K562 (cell line): Measurements from ENCODE around the gene BMPER. TPM values are rescaled to one million over a fixed set of nuclear protein-coding genes. Genes with fewer than 3 reads are reported as not detected.

Experiments used
- ATAC-seq: fragments of 200-7000 bp; cut with Tn5 transposase; 3 replicates; pipeline ENCODE4 v1.9.1; 2020; ENCODE audit warnings: moderate library complexity
- BruUV-seq: library from RNA; stranded (reverse); fragments of 400-500 nt; replicated peaks from 2 replicates; lab custom pipeline; 2021; lab: Mats Ljungman, UMichigan
- CTCF ChIA-PET: fragments of 300-600 bp; formaldehyde crosslinking; extraction: SDS; loops from one replicate; lab custom pipeline; 2021; ENCODE audit warnings: low intra/inter-chr PET ratio; lab: Yijun Ruan, JAX
- POLR2A ChIA-PET: fragments of 300-600, 350-650 bp; sonication (Branson Sonifier 250); formaldehyde crosslinking; extraction: SDS; loops from one replicate; lab custom pipeline; 2021; ENCODE audit warnings: antibody characterized with exemption, inconsistent platforms; lab: Yijun Ruan, JAX
- DNase-seq, 4 experiments: peaks; one replicate each; pipeline versions ENCODE4 v3.0.0 to v3.0.0-alpha.2; 2011 to 2018; ENCODE audit warnings: low spot score in 3 of 4, mixed read lengths in 3 of 4; ENCODE audit errors: extremely low read depth in 1 of 4
- FAIRE-seq: peaks from 2 replicates; lab custom pipeline; 2011; peaks lifted over from hg19 to GRCh38; lab: Jason Lieb, UNC
- H2AFZ ChIP-seq: 2 replicates; pipeline ENCODE4 v1.6.0; 2011; ENCODE audit warnings: low read depth, low read length, control low read depth, inconsistent platforms
- H3K27ac ChIP-seq: fragments of 200-600 bp; 3 replicates; pipeline ENCODE4 v1.8.0; 2011; ENCODE audit warnings: low read depth, mild to moderate bottlenecking, control low read depth, inconsistent platforms, low read length, moderate library complexity, mixed read lengths; ENCODE audit errors: extremely low read depth
- H3K27me3 ChIP-seq, 2 experiments: fragments of 300-600 bp in 1 of 2; 2 replicates in 1 of 2; 3 replicates in 1 of 2; pipeline versions ENCODE4 v1.6.0 to v1.8.0; 2011; ENCODE audit warnings: inconsistent platforms in 2 of 2, low read length in 2 of 2, mild to moderate bottlenecking in 1 of 2, mixed read lengths in 1 of 2, moderate library complexity in 1 of 2; ENCODE audit not compliant: control insufficient read depth in 2 of 2, insufficient read depth in 2 of 2
- H3K36me3 ChIP-seq: fragments of 300-600 bp; 3 replicates; pipeline ENCODE4 v1.8.0; 2011; ENCODE audit warnings: mild to moderate bottlenecking, low read length, inconsistent platforms; ENCODE audit not compliant: control insufficient read depth, insufficient read depth
- H3K4me1 ChIP-seq, 2 experiments: fragments of 200-600 bp in 1 of 2; replicated peaks in 1 of 2; 2 replicates in 1 of 2; 3 replicates in 1 of 2; pipeline versions ENCODE4 v1.5.1 to v1.8.0; 2011; ENCODE audit warnings: inconsistent platforms in 2 of 2, low read length in 2 of 2, mild to moderate bottlenecking in 1 of 2, mixed read lengths in 1 of 2, moderate library complexity in 1 of 2; ENCODE audit not compliant: control insufficient read depth in 2 of 2, insufficient read depth in 2 of 2
- H3K4me2 ChIP-seq: 2 replicates; pipeline ENCODE4 v1.6.1; 2011; ENCODE audit warnings: low read length, control low read depth, inconsistent platforms, mixed read lengths; ENCODE audit not compliant: insufficient read depth
- H3K4me3 ChIP-seq: fragments of 200-600 bp; sonication (generic), shearing (Covaris generic); 2 replicates; pipeline ENCODE4 v1.5.1; 2016; ENCODE audit warnings: control low read depth, inconsistent platforms
- H3K79me2 ChIP-seq: fragments of 200-600 bp; 3 replicates; pipeline ENCODE4 v1.8.0; 2011; ENCODE audit warnings: low read length, inconsistent platforms; ENCODE audit not compliant: control insufficient read depth, insufficient read depth
- H3K9ac ChIP-seq, 2 experiments: 2 replicates each; pipeline versions ENCODE4 v1.6.0 to v1.6.1; 2011; ENCODE audit warnings: low read depth in 2 of 2, low read length in 2 of 2, control low read depth in 1 of 2, inconsistent platforms in 1 of 2, mild to moderate bottlenecking in 1 of 2, mixed read lengths in 1 of 2; ENCODE audit not compliant: insufficient read depth in 1 of 2
- H3K9me1 ChIP-seq: one replicate; pipeline ENCODE4 v1.6.0; 2011; ENCODE audit warnings: inconsistent platforms, mild to moderate bottlenecking, low read length, moderate library complexity; ENCODE audit not compliant: control insufficient read depth, insufficient read depth
- H3K9me3 ChIP-seq: replicated peaks from 2 replicates; pipeline ENCODE4 v1.5.1; 2011; ENCODE audit warnings: low read depth, low read length, inconsistent platforms; ENCODE audit not compliant: control insufficient read depth, insufficient read depth
- H4K20me1 ChIP-seq: replicated peaks from 2 replicates; pipeline ENCODE4 v1.6.1; 2011; ENCODE audit warnings: low read length, inconsistent platforms, mixed read lengths; ENCODE audit not compliant: control insufficient read depth, insufficient read depth
- BACH1 ChIP-seq: fragments of 200-800 bp; sonication (Bioruptor generic); IDR thresholded peaks from 2 replicates; pipeline ENCODE4 v1.6.1; 2016; ENCODE audit warnings: missing genetic modification characterization, missing compliant biosample characterization
- CCNT2 ChIP-seq: IDR thresholded peaks from 2 replicates; pipeline ENCODE4 v1.6.1; 2011; ENCODE audit warnings: borderline replicate concordance, low read depth, mild to moderate bottlenecking, moderate library complexity, mixed read lengths, low read length; ENCODE audit not compliant: insufficient read length; ENCODE audit errors: extremely low read depth
- GTF2F1 ChIP-seq: IDR thresholded peaks from 2 replicates; pipeline ENCODE4 v1.6.1; 2011; ENCODE audit warnings: low read depth, low read length, improper control_type of control experiment
- RAD21 ChIP-seq, 2 experiments: fragments of 250-450 bp in 1 of 2; fragments of 450-650 bp in 1 of 2; sonication (Bioruptor Pico) in 1 of 2; formaldehyde crosslinking in 1 of 2; IDR thresholded peaks in 1 of 2; conservative IDR thresholded peaks in 1 of 2; 2 replicates each; pipeline versions ENCODE4 v1.4.0 to v1.8.0; 2020 to 2022; ENCODE audit warnings: mild to moderate bottlenecking in 2 of 2, moderate library complexity in 1 of 2
- RUNX1 ChIP-seq: sonication (generic); IDR thresholded peaks from 2 replicates; pipeline ENCODE4 v1.6.1; 2016; ENCODE audit warnings: antibody characterized with exemption, low read depth
- TARDBP ChIP-seq: fragments of 450-650 bp; IDR thresholded peaks from 2 replicates; pipeline ENCODE4 v1.6.1; 2016
- ZNF133 ChIP-seq: fragments of 250-450 bp; sonication (Bioruptor Pico); IDR thresholded peaks from 2 replicates; pipeline ENCODE4 v1.4.0; 2020; ENCODE audit warnings: mild to moderate bottlenecking
- ZZZ3 ChIP-seq: fragments of 450-650 bp; IDR thresholded peaks from 2 replicates; pipeline ENCODE4 v1.6.1; 2016; ENCODE audit warnings: antibody characterized with exemption, mild to moderate bottlenecking, moderate library complexity
- WGBS: fragments of 100-300 bp; shearing (Covaris generic); methylation state at CpG from one replicate; pipeline ENCODE4 v1.1.6; 2016; ENCODE audit warnings: low coverage, mixed read lengths; ENCODE audit not compliant: insufficient coverage; ENCODE audit errors: missing lambda C conversion rate; 5-methylcytosine and 5-hydroxymethylcytosine counted together
- in situ Hi-C: fragments of 300-500 bp; cut with MboI; formaldehyde crosslinking; loops from 4 replicates; pipeline ENCODE4 v1.15.0; 2018; ENCODE audit warnings: inconsistent platforms, mixed read lengths
- intact Hi-C: fragments of 100-400 bp; cut with micrococcal nuclease; formaldehyde crosslinking; loops from 2 replicates; pipeline ENCODE4 v1.14.2; 2022
- polyA plus RNA-seq, 8 experiments: library from polyadenylated mRNA; depleted of rRNA in 4 of 8; stranded (reverse) in 5 of 8; unstranded in 3 of 8; fragments of >200 nt; fragmentation: Nextera tagmentation in 2 of 8; fragmentation: Illumina TruSeq in 1 of 8; extraction: Ambion mirVana in 2 of 8; extraction: Trizol in 1 of 8; gene quantifications; 2 replicates each; pipeline versions ENCODE4 v1.2.1 to v1.2.3, GENCODE V29; 2011 to 2014; ENCODE audit warnings: inconsistent platforms in 1 of 8, missing spikeins in 1 of 8
- total RNA-seq, 7 experiments: library from RNA; depleted of rRNA in 6 of 7; stranded (reverse); fragments of >200 nt in 6 of 7; fragmentation: Illumina TruSeq in 2 of 7; extraction: Trizol in 2 of 7; gene quantifications; 2 replicates each; pipeline versions ENCODE4 v1.2.1 to v1.2.3, GENCODE V29; 2011 to 2021; ENCODE audit warnings: low replicate concordance in 1 of 7
- TF ChIP-seq, protein P1 (sequence below): fragments of 450-650 bp; IDR thresholded peaks from one replicate; pipeline ENCODE4 v1.6.1; 2018; ENCODE audit warnings: mild to moderate bottlenecking, moderate library complexity; ENCODE audit not compliant: partially characterized antibody

Gene BMPER
- total and polyA plus RNA-seq, 9 of the 15 experiments (the other 6 are each of a cell fraction or from before 2014, with no cell fraction given) = not detected

DNA sequence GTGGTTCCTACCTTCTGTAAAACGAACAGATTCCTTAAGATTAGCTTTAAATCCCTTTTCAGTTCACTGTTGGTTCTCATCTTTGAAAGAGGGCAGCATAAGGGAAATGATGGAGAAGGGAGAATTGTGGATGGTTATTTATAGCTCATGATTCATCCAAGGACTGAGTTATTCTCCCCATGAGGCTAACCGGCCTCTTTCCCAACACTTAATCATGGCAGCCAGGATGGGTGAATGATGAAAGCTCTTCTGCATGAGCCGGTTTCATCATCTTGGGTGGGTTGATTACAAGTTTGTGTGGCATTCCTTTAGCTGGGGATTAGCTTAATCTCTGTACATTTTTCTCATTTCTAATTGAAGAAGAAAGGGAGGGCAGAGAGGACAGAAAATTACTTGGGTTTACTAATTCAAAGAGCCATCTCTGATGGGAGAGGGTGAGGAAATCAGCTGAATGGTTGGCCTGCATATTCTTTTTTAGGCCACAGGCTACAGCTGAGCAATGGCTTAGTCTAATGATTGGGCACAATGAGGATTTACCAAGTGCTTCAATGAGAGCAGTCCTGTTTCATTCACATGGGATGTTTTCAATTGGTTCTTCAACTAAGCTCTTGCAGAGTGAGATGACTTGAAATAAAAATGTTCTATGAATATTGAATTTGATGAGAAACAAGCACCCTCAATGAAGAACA lies 250.0 kb downstream of the BMPER start:
- ATAC-seq (no peak), FAIRE-seq (no peak), DNase-seq (no peak)
- in situ Hi-C loops = no loop called here
- intact Hi-C loops = no loop called here
- no peak overlapping the region for H3K9ac ChIP-seq
- H2AFZ ChIP-seq = no peak overlapping the region
- ChIA-PET CTCF (no interaction called here), POLR2A (no interaction called here)
- no peak overlapping the region for H3K4me3 ChIP-seq
- H3K4me1 ChIP-seq = no peaks in the 10 kb centered on the region
- no peaks in the 10 kb centered on the region for H3K36me3 ChIP-seq
- H3K4me2 ChIP-seq = no peak overlapping the region
- BruUV-seq = no TSS peak
- no peaks in the 10 kb centered on the region for H3K79me2 ChIP-seq
- TF ChIP-seq ZNF133 (CRISPR knock-in tag) (no peak), RAD21 (CRISPR knock-in tag; conservative IDR thresholded peaks at IDR 0.05 in 1 of 2, IDR thresholded peaks at IDR 0.05 in 1 of 2) (no peak), GTF2F1 (no peak), ZZZ3 (no peak), BACH1 (tag) (no peak), TARDBP (no peak), RUNX1 (no peak), CCNT2 (no peak)
- TF ChIP-seq, protein P1, sequence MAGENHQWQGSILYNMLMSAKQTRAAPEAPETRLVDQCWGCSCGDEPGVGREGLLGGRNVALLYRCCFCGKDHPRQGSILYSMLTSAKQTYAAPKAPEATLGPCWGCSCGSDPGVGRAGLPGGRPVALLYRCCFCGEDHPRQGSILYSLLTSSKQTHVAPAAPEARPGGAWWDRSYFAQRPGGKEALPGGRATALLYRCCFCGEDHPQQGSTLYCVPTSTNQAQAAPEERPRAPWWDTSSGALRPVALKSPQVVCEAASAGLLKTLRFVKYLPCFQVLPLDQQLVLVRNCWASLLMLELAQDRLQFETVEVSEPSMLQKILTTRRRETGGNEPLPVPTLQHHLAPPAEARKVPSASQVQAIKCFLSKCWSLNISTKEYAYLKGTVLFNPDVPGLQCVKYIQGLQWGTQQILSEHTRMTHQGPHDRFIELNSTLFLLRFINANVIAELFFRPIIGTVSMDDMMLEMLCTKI = no peak
- H3K27me3 ChIP-seq = no peaks in the 10 kb centered on the region
- H3K9me3 ChIP-seq = 0 out of 2 replicates have a peak, but pooled peaks cover 2% of the 10 kb centered on the region
- no peaks in the 10 kb centered on the region for H4K20me1 ChIP-seq
- 2% methylated on average over 3 of the region's 3 CpGs for WGBS
- no peak overlapping the region for H3K27ac ChIP-seq
- no peaks in the 10 kb centered on the region for H3K9me1 ChIP-seq
